H1 (cell line): ENCODE data around the gene ST6GALNAC4. TPM values are rescaled to one million over a fixed set of nuclear protein-coding genes. Genes with fewer than 3 reads are reported as not detected.

Experiments
- NANOG ChIP-seq: IDR thresholded peaks from 2 replicates; pipeline ENCODE4 v1.6.1; 2011; ENCODE audit warnings: low read length, low read depth, mild to moderate bottlenecking, inconsistent platforms; ENCODE audit not compliant: insufficient read depth, poor library complexity, severe bottlenecking
- RNF2 ChIP-seq: fragments of 200-900, 300-1000 bp; sonication (generic); IDR thresholded peaks from 2 replicates; pipeline ENCODE4 v1.7.1; 2016; ENCODE audit warnings: borderline replicate concordance, low read depth, mild to moderate bottlenecking, antibody characterized with exemption, low read length; ENCODE audit not compliant: poor library complexity, severe bottlenecking; ENCODE audit errors: missing control alignments
- polyA plus RNA-seq, 7 experiments: library from polyadenylated mRNA; depleted of rRNA in 3 of 7; stranded (reverse) in 5 of 7; unstranded in 2 of 7; fragments of >200 nt in 5 of 7; fragments of 200-250 nt in 2 of 7; gene quantifications; 1 replicate in 5 of 7; 2 replicates in 1 of 7; 4 replicates in 1 of 7; pipeline versions ENCODE4 v1.2.1 to v1.2.3, GENCODE V29; 2011 to 2013; ENCODE audit warnings: missing spikeins in 2 of 7, mixed read lengths in 2 of 7
- total RNA-seq: library from RNA; stranded (reverse); fragmentation: NEBNext Ultra II Directional; extraction: Animal tissue kit (Norgen Biotek cat#: 25700); gene quantifications from 2 replicates; pipeline ENCODE4 v1.2.1, GENCODE V29; 2021
- TF ChIP-seq, protein P1 (sequence below): fragments of 300-600 bp; sonication (generic); IDR thresholded peaks from 2 replicates; pipeline ENCODE4 v1.7.1; 2012; ENCODE audit warnings: low read length, moderate library complexity, mild to moderate bottlenecking, inconsistent platforms; ENCODE audit not compliant: insufficient replicate concordance

The ST6GALNAC4 gene
- total and polyA plus RNA-seq, 2 of the 8 experiments (the other 6 are each of a cell fraction or from before 2014, with no cell fraction given) = 21.8 to 34.1 TPM

DNA sequence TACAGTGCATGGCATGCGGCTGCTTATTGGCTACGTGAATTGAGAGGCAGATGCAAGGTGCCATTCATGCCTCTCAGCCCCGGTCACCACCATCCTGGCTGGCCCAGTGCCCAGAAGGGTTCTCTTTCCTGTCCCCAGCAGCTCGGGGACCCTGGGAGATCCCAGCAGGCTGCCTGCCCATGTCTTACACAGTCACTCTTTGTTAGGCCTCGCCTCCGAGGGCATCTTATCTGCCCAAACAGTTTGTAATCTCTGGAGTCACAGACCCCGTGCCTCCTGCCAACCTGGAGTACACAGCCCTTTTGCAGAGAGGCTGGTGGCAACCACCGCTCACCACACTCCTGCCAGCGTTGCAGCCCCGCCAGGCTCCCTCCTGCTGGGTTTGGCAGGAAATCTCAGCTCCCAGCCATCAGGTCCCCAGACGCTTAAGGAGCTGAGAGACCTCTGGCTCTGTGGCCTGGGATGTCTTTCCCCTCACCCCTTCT is 32.4 kb downstream of the ST6GALNAC4 start (continued):
- no peak for TF ChIP-seq NANOG
- TF ChIP-seq RNF2 = no peak
- TF ChIP-seq, protein P1, sequence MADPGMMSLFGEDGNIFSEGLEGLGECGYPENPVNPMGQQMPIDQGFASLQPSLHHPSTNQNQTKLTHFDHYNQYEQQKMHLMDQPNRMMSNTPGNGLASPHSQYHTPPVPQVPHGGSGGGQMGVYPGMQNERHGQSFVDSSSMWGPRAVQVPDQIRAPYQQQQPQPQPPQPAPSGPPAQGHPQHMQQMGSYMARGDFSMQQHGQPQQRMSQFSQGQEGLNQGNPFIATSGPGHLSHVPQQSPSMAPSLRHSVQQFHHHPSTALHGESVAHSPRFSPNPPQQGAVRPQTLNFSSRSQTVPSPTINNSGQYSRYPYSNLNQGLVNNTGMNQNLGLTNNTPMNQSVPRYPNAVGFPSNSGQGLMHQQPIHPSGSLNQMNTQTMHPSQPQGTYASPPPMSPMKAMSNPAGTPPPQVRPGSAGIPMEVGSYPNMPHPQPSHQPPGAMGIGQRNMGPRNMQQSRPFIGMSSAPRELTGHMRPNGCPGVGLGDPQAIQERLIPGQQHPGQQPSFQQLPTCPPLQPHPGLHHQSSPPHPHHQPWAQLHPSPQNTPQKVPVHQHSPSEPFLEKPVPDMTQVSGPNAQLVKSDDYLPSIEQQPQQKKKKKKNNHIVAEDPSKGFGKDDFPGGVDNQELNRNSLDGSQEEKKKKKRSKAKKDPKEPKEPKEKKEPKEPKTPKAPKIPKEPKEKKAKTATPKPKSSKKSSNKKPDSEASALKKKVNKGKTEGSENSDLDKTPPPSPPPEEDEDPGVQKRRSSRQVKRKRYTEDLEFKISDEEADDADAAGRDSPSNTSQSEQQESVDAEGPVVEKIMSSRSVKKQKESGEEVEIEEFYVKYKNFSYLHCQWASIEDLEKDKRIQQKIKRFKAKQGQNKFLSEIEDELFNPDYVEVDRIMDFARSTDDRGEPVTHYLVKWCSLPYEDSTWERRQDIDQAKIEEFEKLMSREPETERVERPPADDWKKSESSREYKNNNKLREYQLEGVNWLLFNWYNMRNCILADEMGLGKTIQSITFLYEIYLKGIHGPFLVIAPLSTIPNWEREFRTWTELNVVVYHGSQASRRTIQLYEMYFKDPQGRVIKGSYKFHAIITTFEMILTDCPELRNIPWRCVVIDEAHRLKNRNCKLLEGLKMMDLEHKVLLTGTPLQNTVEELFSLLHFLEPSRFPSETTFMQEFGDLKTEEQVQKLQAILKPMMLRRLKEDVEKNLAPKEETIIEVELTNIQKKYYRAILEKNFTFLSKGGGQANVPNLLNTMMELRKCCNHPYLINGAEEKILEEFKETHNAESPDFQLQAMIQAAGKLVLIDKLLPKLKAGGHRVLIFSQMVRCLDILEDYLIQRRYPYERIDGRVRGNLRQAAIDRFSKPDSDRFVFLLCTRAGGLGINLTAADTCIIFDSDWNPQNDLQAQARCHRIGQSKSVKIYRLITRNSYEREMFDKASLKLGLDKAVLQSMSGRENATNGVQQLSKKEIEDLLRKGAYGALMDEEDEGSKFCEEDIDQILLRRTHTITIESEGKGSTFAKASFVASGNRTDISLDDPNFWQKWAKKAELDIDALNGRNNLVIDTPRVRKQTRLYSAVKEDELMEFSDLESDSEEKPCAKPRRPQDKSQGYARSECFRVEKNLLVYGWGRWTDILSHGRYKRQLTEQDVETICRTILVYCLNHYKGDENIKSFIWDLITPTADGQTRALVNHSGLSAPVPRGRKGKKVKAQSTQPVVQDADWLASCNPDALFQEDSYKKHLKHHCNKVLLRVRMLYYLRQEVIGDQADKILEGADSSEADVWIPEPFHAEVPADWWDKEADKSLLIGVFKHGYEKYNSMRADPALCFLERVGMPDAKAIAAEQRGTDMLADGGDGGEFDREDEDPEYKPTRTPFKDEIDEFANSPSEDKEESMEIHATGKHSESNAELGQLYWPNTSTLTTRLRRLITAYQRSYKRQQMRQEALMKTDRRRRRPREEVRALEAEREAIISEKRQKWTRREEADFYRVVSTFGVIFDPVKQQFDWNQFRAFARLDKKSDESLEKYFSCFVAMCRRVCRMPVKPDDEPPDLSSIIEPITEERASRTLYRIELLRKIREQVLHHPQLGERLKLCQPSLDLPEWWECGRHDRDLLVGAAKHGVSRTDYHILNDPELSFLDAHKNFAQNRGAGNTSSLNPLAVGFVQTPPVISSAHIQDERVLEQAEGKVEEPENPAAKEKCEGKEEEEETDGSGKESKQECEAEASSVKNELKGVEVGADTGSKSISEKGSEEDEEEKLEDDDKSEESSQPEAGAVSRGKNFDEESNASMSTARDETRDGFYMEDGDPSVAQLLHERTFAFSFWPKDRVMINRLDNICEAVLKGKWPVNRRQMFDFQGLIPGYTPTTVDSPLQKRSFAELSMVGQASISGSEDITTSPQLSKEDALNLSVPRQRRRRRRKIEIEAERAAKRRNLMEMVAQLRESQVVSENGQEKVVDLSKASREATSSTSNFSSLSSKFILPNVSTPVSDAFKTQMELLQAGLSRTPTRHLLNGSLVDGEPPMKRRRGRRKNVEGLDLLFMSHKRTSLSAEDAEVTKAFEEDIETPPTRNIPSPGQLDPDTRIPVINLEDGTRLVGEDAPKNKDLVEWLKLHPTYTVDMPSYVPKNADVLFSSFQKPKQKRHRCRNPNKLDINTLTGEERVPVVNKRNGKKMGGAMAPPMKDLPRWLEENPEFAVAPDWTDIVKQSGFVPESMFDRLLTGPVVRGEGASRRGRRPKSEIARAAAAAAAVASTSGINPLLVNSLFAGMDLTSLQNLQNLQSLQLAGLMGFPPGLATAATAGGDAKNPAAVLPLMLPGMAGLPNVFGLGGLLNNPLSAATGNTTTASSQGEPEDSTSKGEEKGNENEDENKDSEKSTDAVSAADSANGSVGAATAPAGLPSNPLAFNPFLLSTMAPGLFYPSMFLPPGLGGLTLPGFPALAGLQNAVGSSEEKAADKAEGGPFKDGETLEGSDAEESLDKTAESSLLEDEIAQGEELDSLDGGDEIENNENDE = no peak
